ENCODE measurements around the gene USH1C. TPM values are rescaled to one million over a fixed set of nuclear protein-coding genes. Genes with fewer than 3 reads are reported as not detected.

USH1C gene
- total and polyA plus RNA-seq, 2 of the 4 experiments (the other 2 are of a cell fraction) = not detected

GRCh38 chr11:17525570-17525969 lies 18.6 kb downstream of the USH1C start:
- BruUV-seq (replicated peaks) = no TSS peak
- no peaks in the 10 kb centered on the region for H3K36me3 ChIP-seq (ENCODE audit: control insufficient read depth, insufficient read depth, low read length)
- no peak overlapping the region for H3K4me2 ChIP-seq (ENCODE audit: low read depth, low read length)
- H3K9me3 ChIP-seq (ENCODE audit: control insufficient read depth, insufficient read depth, low read length) = no peaks in the 10 kb centered on the region
- no peaks in the 10 kb centered on the region for H3K9me1 ChIP-seq (ENCODE audit: insufficient read depth, low read length)
- no peak overlapping the region for H3K56ac ChIP-seq (ENCODE audit: extremely low read depth, insufficient read depth, low read length)
- H2BK120ac ChIP-seq (ENCODE audit: low read depth, low read length) = no peak overlapping the region
- in situ Hi-C loops (cut with MboI; ENCODE audit: low sequenced_read_pairs) = no loop called here
- no peaks in the 10 kb centered on the region for H3K4me1 ChIP-seq (ENCODE audit: control insufficient read depth, insufficient read depth, low read length)
- H2AK5ac ChIP-seq (ENCODE audit: low read depth, low read length) = no peak overlapping the region
- 52% methylated on average over 3 of the region's 4 CpGs; no CpG with 5 or more reads in 1 of the 2 experiments for WGBS, 2 experiments (ENCODE audit: extremely low coverage in 2 of 2, insufficient read length in 1 of 2)
- H3K27me3 ChIP-seq (ENCODE audit: control insufficient read depth, insufficient read depth, low read length) = peaks cover 14% of the 10 kb centered on the region
- H2BK20ac ChIP-seq (ENCODE audit: low read depth, low read length) = no peak overlapping the region
- H4K20me1 ChIP-seq (ENCODE audit: insufficient read depth, low read length) = no peaks in the 10 kb centered on the region
- ChIA-PET CTCF (no interaction called here), POLR2A (ENCODE audit: unreplicated experiment) (no interaction called here)
- no peak overlapping the region for H4K5ac ChIP-seq (ENCODE audit: low read depth, low read length)
- H3K9ac ChIP-seq (ENCODE audit: low read depth, low read length) = no peak overlapping the region
- H2AK9ac ChIP-seq (replicated peaks; ENCODE audit: low read depth, low read length, poor library complexity) = no peak overlapping the region
- intact Hi-C loops (cut with micrococcal nuclease) = no loop called here
- H2BK5ac ChIP-seq (ENCODE audit: low read depth, low read length, poor library complexity, severe bottlenecking) = no peak overlapping the region
- ATAC-seq (ENCODE audit: low read depth) (no peak), DNase-seq (no peak)
- H3K4ac ChIP-seq (ENCODE audit: low read depth, low read length) = no peak overlapping the region
- no peak for TF ChIP-seq MXI1 (IDR thresholded peaks at IDR 0.05; ENCODE audit: borderline replicate concordance, low read depth, low read length)
- TF ChIP-seq RFX5 (IDR thresholded peaks at IDR 0.05; ENCODE audit: low read depth, low read length) = no peak
- TF ChIP-seq CTCF (conservative IDR thresholded peaks at IDR 0.05; ENCODE audit: low read depth, low read length) = no peak
- TF ChIP-seq ELK1 (IDR thresholded peaks at IDR 0.05; ENCODE audit: borderline replicate concordance, low read depth, low read length) = no peak
- TF ChIP-seq MAZ (IDR thresholded peaks at IDR 0.05; ENCODE audit: borderline replicate concordance, low read depth, low read length) = no peak
- H3K4me3 ChIP-seq (ENCODE audit: insufficient read depth, low read depth, low read length) = no peak overlapping the region
- H4K8ac ChIP-seq (ENCODE audit: low read depth in 2 of 2, low read length in 2 of 2) = no peak overlapping the region
- H3K18ac ChIP-seq (ENCODE audit: low read depth, low read length) = no peak overlapping the region
- H2BK15ac ChIP-seq (ENCODE audit: low read depth, low read length) = no peak overlapping the region
- no peak overlapping the region for H3K27ac ChIP-seq (ENCODE audit: insufficient read depth, low read length)
- H4K91ac ChIP-seq (ENCODE audit: insufficient read depth, low read depth, low read length) = no peak overlapping the region
- H3K23ac ChIP-seq (ENCODE audit: low read depth, low read length) = no peak overlapping the region
- no peaks in the 10 kb centered on the region for H3K79me1 ChIP-seq (ENCODE audit: low read depth in 1 of 2, low read length in 2 of 2)
- no peak overlapping the region for H3K14ac ChIP-seq (replicated peaks; ENCODE audit: low read depth, low read length)
- no peak overlapping the region for H2AFZ ChIP-seq (replicated peaks; ENCODE audit: low read length, poor library complexity)
- dilution Hi-C loops (cut with HindIII; ENCODE audit: low sequenced_read_pairs, unreplicated experiment) = no loop called here

All from IMR-90 (cell line).